ENCODE results near the gene ZNF648.
A peak's percentile ranks its signal among the peaks of the same experiment; 100 is the strongest.
"Not testable (repeated sequence)": the region's sequence is repeated elsewhere in the genome, so short reads cannot be mapped to it uniquely, and the experiment has no call there.

The ZNF648 gene

GRCh38 chr1:182061594-182061993, at the start of gene ZNF648:
ZNF648 (minus strand) TSS chr1:182061712; CDS start chr1:182058010, 3,702 bp downstream.
- DNase-seq, result no peak

GRCh38 chr1:182110635-182111034, 49.1 kb upstream of the ZNF648 start:
- no peak for DNase-seq

- DNase-seq, result no peak
Observed at GRCh38 chr1:182109771-182110170, 48.3 kb upstream of the ZNF648 start.

GRCh38 chr1:182107209-182107608, 45.7 kb upstream of the ZNF648 start:
- DNase-seq, result no peak

- no peak for DNase-seq
Observed at GRCh38 chr1:182102043-182102416, 40.5 kb upstream of the ZNF648 start.

GRCh38 chr1:182101415-182102042, 40.0 kb upstream of the ZNF648 start:
- no peak for DNase-seq

- no peak for DNase-seq
Observed at GRCh38 chr1:182098301-182098700, 36.8 kb upstream of the ZNF648 start.

GRCh38 chr1:182095946-182096345, 34.4 kb upstream of the ZNF648 start:
- no peak for DNase-seq

- DNase-seq, result not testable (repeated sequence)
Observed at GRCh38 chr1:182094514-182095005, 33.0 kb upstream of the ZNF648 start.

- no peak for DNase-seq
Observed at GRCh38 chr1:182093781-182094180, 32.3 kb upstream of the ZNF648 start.

GRCh38 chr1:182092336-182092735, 30.8 kb upstream of the ZNF648 start:
- no peak for DNase-seq

- no peak for DNase-seq
Observed at GRCh38 chr1:182091083-182091482, 29.6 kb upstream of the ZNF648 start.

- no peak for DNase-seq
Observed at GRCh38 chr1:182087719-182088350, 26.3 kb upstream of the ZNF648 start.

GRCh38 chr1:182087304-182087703, 25.8 kb upstream of the ZNF648 start:
- no peak for DNase-seq

- no peak for DNase-seq
Observed at GRCh38 chr1:182086620-182087019, 25.1 kb upstream of the ZNF648 start.

GRCh38 chr1:182086136-182086535, 24.6 kb upstream of the ZNF648 start:
- DNase-seq, result no peak

- DNase-seq, result no peak
Observed at GRCh38 chr1:182085726-182086125, 24.2 kb upstream of the ZNF648 start.

- DNase-seq, result peak; percentile 90
Observed at GRCh38 chr1:182084487-182085316, 23.2 kb upstream of the ZNF648 start.

GRCh38 chr1:182083851-182084486, 22.5 kb upstream of the ZNF648 start:
- DNase-seq, result no peak

GRCh38 chr1:182080955-182081582, 19.6 kb upstream of the ZNF648 start:
- DNase-seq, result no peak

- no peak for DNase-seq
Observed at GRCh38 chr1:182080040-182080439, 18.5 kb upstream of the ZNF648 start.

- DNase-seq, result no peak
Observed at GRCh38 chr1:182071924-182072323, 10.4 kb upstream of the ZNF648 start.

- DNase-seq, result no peak
Observed at GRCh38 chr1:182069028-182069466, 7.5 kb upstream of the ZNF648 start.
